ENCODE data around the gene RNF31. TPM values are rescaled to one million over a fixed set of nuclear protein-coding genes. Genes with fewer than 3 reads are reported as not detected.

The RNF31 gene
- total and polyA plus RNA-seq, 2 of the 13 experiments (the other 11 are each of a cell fraction or from before 2014, with no cell fraction given), result 48.2 to 86.8 TPM

DNA sequence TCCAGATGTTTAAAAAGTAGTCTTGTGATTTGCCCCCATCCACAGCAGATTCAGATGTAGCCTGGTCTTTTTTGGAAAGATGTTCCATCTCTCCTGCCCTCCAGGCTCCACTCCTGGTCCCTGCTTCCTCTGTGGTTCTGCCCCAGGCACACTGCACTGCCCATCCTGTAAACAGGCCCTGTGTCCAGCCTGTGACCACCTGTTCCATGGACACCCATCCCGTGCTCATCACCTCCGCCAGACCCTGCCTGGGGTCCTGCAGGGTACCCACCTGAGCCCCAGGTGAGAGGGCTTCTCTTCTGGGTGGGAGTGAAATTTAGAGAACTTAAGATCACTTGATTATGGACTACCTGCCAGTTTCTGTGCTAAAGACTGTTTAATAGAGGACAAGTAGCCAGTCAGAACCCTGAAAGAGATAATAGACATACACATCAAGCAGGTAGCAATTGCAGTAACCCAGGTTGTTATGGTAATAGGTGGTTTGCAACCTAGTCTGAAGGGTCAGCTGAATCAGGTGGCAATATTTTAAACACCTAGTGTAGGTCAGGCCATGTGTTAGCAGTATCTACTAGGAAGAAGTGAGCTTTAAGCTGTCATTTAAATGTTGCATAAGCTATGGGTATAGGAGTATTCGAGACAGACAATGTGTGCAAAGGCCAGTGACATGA is 2.1 kb downstream of the RNF31 start:
- peaks cover 37% of the 10 kb centered on the region for H3K4me1 ChIP-seq (ENCODE audit: insufficient read depth, low read length)
- H3K4me2 ChIP-seq (ENCODE audit: low read depth, low read length), result no peak overlapping the region
- H3K79me2 ChIP-seq (ENCODE audit: insufficient read depth, low read length), result peaks cover 40% of the 10 kb centered on the region
- no TSS peak for BruUV-seq (replicated peaks)
- 97% methylated on average over 3 of the region's 3 CpGs for WGBS (ENCODE audit: low lambda C conversion rate)
- no peak overlapping the region for H2AFZ ChIP-seq (ENCODE audit: low read length)
- no peaks in the 10 kb centered on the region for H3K9me3 ChIP-seq (ENCODE audit: low read length)
- intact Hi-C loops (cut with micrococcal nuclease; ENCODE audit: unreplicated experiment), result no loop called here
- ATAC-seq, result no peak
- no peak overlapping the region; the same call in 1 of the 2 replicates for H3K9ac ChIP-seq (ENCODE audit: insufficient read depth, low read depth, low read length)
- no peak overlapping the region for H3K4me3 ChIP-seq (replicated peaks in 1 of 3; ENCODE audit: insufficient read depth in 1 of 3, low read depth in 2 of 3, low read length in 3 of 3)
- peak; percentile 12 for FAIRE-seq
- DNase-seq (ENCODE audit: low spot score), result no peak
- no peak overlapping the region for H3K27ac ChIP-seq (ENCODE audit: extremely low read length, insufficient read depth, low read length)
- H3K27me3 ChIP-seq (ENCODE audit: control insufficient read depth in 1 of 2, insufficient read depth in 2 of 2, low read length in 2 of 2), result peaks cover 0 to 3% of the 10 kb centered on the region in 2 experiments; a peak in 1 of 5 replicates
- POLR2A ChIA-PET, result interaction anchor here (1.0 to 8.5 kb wide), 5 partner anchors 8 to 54 kb away, joined by 3 to 279 read pairs (median 181); partner anchors contain the start of genes DCAF11, EMC9, IRF9 and NRL
- peaks cover 33 to 43% of the 10 kb centered on the region in 2 experiments for H3K36me3 ChIP-seq (replicated peaks in 1 of 2; ENCODE audit: control insufficient read depth in 1 of 2, insufficient read depth in 2 of 2, low read length in 2 of 2)
- peaks cover 7% of the 10 kb centered on the region for H4K20me1 ChIP-seq (ENCODE audit: insufficient read depth, low read length)
- CTCF ChIA-PET (ENCODE audit: low intra/inter-chr PET ratio, low total read pairs), result no interaction called here
- in situ Hi-C loops (cut with HindIII; ENCODE audit: extremely low pct_ligation_motif_present, low pct_unique_long_range_greater_than_20kb), result loop anchor here (25.0 kb wide), 1 partner anchor 837 kb away; the partner anchor contains the start of genes BCL2L2, PABPN1 and PPP1R3E
- TF ChIP-seq, protein P1, sequence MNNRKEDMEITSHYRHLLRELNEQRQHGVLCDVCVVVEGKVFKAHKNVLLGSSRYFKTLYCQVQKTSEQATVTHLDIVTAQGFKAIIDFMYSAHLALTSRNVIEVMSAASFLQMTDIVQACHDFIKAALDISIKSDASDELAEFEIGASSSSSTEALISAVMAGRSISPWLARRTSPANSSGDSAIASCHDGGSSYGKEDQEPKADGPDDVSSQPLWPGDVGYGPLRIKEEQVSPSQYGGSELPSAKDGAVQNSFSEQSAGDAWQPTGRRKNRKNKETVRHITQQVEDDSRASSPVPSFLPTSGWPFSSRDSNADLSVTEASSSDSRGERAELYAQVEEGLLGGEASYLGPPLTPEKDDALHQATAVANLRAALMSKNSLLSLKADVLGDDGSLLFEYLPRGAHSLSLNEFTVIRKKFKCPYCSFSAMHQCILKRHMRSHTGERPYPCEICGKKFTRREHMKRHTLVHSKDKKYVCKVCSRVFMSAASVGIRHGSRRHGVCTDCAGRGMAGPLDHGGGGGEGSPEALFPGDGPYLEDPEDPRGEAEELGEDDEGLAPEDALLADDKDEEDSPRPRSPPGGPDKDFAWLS (CRISPR knock-in tag; IDR thresholded peaks at IDR 0.05; ENCODE audit: borderline replicate concordance), result 0 out of 2 replicates have a peak, but pooled peaks have one; percentile 28
- TF ChIP-seq ZNF749 (CRISPR knock-in tag; IDR thresholded peaks at IDR 0.05; ENCODE audit: borderline replicate concordance) (0 out of 2 replicates have a peak, but pooled peaks have one; percentile 43), CENPT (CRISPR knock-in tag; IDR thresholded peaks at IDR 0.05; ENCODE audit: low read depth) (0 out of 2 replicates have a peak, but pooled peaks have one; percentile 67), JUND (CRISPR knock-in tag; IDR thresholded peaks at IDR 0.05) (peak; percentile 36; the same call in 1 of the 2 replicates), ZNF230 (CRISPR knock-in tag; IDR thresholded peaks at IDR 0.05) (no peak), TMF1 (CRISPR knock-in tag; IDR thresholded peaks at IDR 0.05; ENCODE audit: low read depth) (peak; percentile 53; the same call in 1 of the 2 replicates), RBFOX2 (IDR thresholded peaks at IDR 0.05; ENCODE audit: low read depth, low read length) (0 out of 2 replicates have a peak, but pooled peaks have one; percentile 29)
- TF ChIP-seq, protein P2, sequence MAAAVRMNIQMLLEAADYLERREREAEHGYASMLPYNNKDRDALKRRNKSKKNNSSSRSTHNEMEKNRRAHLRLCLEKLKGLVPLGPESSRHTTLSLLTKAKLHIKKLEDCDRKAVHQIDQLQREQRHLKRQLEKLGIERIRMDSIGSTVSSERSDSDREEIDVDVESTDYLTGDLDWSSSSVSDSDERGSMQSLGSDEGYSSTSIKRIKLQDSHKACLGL (CRISPR knock-in tag; IDR thresholded peaks at IDR 0.05), result no peak
- TF ChIP-seq, protein P3, sequence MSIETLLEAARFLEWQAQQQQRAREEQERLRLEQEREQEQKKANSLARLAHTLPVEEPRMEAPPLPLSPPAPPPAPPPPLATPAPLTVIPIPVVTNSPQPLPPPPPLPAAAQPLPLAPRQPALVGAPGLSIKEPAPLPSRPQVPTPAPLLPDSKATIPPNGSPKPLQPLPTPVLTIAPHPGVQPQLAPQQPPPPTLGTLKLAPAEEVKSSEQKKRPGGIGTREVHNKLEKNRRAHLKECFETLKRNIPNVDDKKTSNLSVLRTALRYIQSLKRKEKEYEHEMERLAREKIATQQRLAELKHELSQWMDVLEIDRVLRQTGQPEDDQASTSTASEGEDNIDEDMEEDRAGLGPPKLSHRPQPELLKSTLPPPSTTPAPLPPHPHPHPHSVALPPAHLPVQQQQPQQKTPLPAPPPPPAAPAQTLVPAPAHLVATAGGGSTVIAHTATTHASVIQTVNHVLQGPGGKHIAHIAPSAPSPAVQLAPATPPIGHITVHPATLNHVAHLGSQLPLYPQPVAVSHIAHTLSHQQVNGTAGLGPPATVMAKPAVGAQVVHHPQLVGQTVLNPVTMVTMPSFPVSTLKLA (IDR thresholded peaks at IDR 0.05), result 0 out of 2 replicates have a peak, but pooled peaks have one; percentile 8
- TF ChIP-seq, protein P4, sequence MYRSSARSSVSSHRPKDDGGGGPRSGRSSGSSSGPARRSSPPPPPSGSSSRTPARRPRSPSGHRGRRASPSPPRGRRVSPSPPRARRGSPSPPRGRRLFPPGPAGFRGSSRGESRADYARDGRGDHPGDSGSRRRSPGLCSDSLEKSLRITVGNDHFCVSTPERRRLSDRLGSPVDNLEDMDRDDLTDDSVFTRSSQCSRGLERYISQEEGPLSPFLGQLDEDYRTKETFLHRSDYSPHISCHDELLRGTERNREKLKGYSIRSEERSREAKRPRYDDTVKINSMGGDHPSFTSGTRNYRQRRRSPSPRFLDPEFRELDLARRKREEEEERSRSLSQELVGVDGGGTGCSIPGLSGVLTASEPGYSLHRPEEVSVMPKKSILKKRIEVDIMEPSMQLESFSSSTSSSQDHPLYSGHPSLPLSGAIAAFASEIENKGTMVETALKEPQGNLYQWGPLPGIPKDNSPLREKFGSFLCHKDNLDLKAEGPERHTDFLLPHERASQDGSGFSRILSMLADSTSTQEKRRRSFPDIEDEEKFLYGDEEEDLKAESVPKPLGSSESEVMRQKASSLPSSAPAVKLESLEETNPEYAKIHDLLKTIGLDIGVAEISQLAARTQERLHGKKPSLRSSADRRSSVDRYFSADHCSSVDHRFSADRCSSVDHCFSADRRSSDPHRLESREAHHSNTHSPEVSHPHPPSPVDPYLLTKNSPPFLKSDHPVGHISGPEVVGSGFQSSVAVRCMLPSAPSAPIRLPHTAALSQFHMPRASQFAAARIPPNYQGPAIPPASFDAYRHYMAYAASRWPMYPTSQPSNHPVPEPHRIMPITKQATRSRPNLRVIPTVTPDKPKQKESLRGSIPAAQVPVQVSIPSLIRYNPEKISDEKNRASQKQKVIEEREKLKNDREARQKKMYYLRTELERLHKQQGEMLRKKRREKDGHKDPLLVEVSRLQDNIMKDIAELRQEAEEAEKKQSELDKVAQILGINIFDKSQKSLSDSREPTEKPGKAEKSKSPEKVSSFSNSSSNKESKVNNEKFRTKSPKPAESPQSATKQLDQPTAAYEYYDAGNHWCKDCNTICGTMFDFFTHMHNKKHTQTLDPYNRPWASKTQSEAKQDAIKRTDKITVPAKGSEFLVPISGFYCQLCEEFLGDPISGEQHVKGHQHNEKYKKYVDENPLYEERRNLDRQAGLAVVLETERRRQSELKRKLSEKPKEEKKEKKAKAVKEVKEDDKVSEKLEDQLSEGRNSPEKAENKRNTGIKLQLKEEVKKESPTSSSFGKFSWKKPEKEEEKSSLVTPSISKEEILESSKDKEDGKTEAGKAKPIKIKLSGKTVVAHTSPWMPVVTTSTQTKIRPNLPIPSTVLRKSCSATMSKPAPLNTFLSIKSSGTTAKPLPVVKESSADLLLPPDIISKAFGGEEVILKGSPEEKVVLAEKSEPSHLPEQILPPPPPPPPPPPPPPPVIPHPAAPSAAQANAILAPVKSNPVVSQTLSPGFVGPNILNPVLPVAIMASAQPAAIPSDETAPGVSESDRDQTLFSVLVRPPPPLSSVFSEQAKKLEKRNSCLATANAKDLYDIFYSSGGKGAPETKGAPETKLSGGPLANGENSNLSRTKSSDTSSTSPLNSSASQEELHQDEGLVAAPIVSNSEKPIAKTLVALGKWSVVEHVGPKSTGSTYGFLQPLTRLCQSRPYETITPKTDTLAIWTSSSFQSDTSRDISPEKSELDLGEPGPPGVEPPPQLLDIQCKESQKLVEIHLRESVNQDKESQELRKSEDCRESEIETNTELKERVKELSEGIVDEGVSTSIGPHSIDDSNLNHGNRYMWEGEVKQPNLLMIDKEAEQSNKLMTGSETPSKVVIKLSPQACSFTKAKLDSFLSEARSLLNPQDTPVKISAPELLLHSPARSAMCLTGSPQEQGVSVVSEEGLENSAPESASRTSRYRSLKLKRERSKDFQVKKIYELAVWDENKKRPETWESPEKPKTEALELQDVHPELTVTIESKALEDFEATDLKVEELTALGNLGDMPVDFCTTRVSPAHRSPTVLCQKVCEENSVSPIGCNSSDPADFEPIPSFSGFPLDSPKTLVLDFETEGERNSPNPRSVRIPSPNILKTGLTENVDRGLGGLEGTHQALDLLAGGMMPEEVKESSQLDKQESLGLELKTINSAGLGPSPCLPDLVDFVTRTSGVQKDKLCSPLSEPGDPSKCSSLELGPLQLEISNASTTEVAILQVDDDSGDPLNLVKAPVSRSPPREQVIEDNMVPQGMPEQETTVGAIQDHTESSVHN (CRISPR knock-in tag; IDR thresholded peaks at IDR 0.05), result 0 out of 2 replicates have a peak, but pooled peaks have one; percentile 68

Measured in HepG2 (cell line).